ENCODE data around the gene PROM1. TPM values are rescaled to one million over a fixed set of nuclear protein-coding genes. Genes with fewer than 3 reads are reported as not detected.

The PROM1 gene
- total RNA-seq, 1 donor from 2014 or later = not detected

Other genes with a start within 250 kb of the PROM1 start
- not detected in 2 replicates for gene FGFBP1, start 145.3 kb downstream of the PROM1 start, total RNA-seq
- 5.7 and 7.0 TPM in 2 replicates for gene FGFBP2, start 120.8 kb downstream of the PROM1 start, total RNA-seq
- 34.0 and 46.4 TPM in 2 replicates for gene TAPT1, start 142.4 kb upstream of the PROM1 start, total RNA-seq